EL (cell line): ENCODE measurements around the gene ANAPC16.
"Not testable (repeated sequence)": the region's sequence is repeated elsewhere in the genome, so short reads cannot be mapped to it uniquely, and the experiment has no call there.

Source experiments
- DNase-seq: peaks from one replicate; pipeline ENCODE4 v3.0.0-alpha.2; 2016

Gene ANAPC16

GRCh38 chr10:72265990-72266865 is 50.4 kb downstream of the ANAPC16 start:
- DNase-seq: no peak

GRCh38 chr10:72267381-72267780 is 51.6 kb downstream of the ANAPC16 start:
- no peak for DNase-seq

- DNase-seq: no peak
These were observed 52.1 kb downstream of the ANAPC16 start for GRCh38 chr10:72267819-72268399.

GRCh38 chr10:72268475-72269200 is 52.8 kb downstream of the ANAPC16 start:
- not testable (repeated sequence) for DNase-seq

GRCh38 chr10:72270607-72271281 is 54.9 kb downstream of the ANAPC16 start:
- no peak for DNase-seq

GRCh38 chr10:72272689-72273409 is 57.0 kb downstream of the ANAPC16 start:
- peak; percentile 96 for DNase-seq

GRCh38 chr10:72273410-72274212 is 57.8 kb downstream of the ANAPC16 start, which contains the start of gene DDIT4:
Gene DDIT4, plus strand, starts transcription at chr10:72273924. Its CDS starts 293 bp downstream, at chr10:72274217.
- DNase-seq: peak; percentile 100

GRCh38 chr10:72274213-72274729 is 58.5 kb downstream of the ANAPC16 start:
- no peak for DNase-seq

GRCh38 chr10:72274730-72275350 is 59.0 kb downstream of the ANAPC16 start:
- DNase-seq: peak; percentile 50

GRCh38 chr10:72275351-72276012 is 59.7 kb downstream of the ANAPC16 start:
- DNase-seq: no peak

GRCh38 chr10:72276013-72276387 is 60.2 kb downstream of the ANAPC16 start:
- DNase-seq: peak; percentile 43

- DNase-seq: peak; percentile 78
These were observed 60.9 kb downstream of the ANAPC16 start for GRCh38 chr10:72276421-72277339.

- DNase-seq: no peak
These were observed 61.7 kb downstream of the ANAPC16 start for GRCh38 chr10:72277340-72277995.

- DNase-seq: no peak
These were observed 62.3 kb downstream of the ANAPC16 start for GRCh38 chr10:72277996-72278667.

- no peak for DNase-seq
These were observed 63.0 kb downstream of the ANAPC16 start for GRCh38 chr10:72278668-72279393.

GRCh38 chr10:72279587-72279986 is 63.8 kb downstream of the ANAPC16 start:
- not testable (repeated sequence) for DNase-seq

- DNase-seq: no peak
These were observed 67.3 kb downstream of the ANAPC16 start for GRCh38 chr10:72283131-72283530.
